DMS53 treated with DMSO at 0.1 percent for 48 hours (cell line): ENCODE data around the gene ZNF382.
"Not testable (repeated sequence)": the region's sequence is repeated elsewhere in the genome, so short reads cannot be mapped to it uniquely, and the experiment has no call there.

Experiments
- DNase-seq: peaks from one replicate; lab custom pipeline; 2025; ENCODE audit not compliant: unreplicated experiment; lab: John Stamatoyannopoulos, UW

Gene ZNF382

GRCh38 chr19:36605101-36605876 lies at the start of gene ZNF382:
TSS of gene ZNF382 (plus strand) at chr19:36605313. CDS start at chr19:36609915, 4,602 bp downstream.
- peak; percentile 9 for DNase-seq

DNA sequence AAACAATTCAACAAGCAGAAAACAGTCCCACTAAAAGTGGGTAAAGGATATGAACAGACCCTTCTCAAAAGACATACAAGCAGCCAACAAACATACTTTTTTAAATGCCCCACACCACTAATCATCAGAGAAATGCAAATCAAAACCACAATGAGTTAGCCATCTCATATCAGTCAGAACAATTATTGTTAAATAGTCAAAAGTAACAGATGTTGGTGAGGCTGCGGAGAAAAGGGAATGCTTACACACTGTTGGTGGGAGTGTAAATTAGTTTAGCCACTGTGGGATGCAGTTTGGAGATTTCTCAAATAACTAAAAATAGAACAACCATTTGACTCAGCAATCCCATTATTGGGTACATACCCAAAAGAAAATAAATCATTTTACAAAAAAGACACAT lies 40.7 kb upstream of the ZNF382 start:
- DNase-seq = no peak

DNA sequence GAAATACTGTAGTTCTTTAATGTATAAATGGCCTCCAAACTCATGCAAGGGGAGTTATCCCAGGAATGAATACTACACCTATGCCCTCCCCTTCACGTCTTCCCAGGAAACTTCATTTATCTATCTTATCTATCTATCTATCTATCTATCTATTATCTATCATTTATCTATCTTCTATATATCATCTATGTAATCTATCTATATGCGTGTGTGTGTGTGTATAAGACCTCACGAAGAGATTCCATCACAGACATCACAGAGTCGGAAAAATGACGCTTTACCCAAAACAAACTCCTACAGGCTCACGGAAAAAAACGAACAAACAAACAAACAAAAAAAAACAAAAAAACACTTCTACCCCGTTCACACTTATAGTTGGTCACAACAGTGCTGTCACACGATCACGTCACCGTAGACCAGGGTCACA lies 32.5 kb upstream of the ZNF382 start:
- DNase-seq = no peak

DNA sequence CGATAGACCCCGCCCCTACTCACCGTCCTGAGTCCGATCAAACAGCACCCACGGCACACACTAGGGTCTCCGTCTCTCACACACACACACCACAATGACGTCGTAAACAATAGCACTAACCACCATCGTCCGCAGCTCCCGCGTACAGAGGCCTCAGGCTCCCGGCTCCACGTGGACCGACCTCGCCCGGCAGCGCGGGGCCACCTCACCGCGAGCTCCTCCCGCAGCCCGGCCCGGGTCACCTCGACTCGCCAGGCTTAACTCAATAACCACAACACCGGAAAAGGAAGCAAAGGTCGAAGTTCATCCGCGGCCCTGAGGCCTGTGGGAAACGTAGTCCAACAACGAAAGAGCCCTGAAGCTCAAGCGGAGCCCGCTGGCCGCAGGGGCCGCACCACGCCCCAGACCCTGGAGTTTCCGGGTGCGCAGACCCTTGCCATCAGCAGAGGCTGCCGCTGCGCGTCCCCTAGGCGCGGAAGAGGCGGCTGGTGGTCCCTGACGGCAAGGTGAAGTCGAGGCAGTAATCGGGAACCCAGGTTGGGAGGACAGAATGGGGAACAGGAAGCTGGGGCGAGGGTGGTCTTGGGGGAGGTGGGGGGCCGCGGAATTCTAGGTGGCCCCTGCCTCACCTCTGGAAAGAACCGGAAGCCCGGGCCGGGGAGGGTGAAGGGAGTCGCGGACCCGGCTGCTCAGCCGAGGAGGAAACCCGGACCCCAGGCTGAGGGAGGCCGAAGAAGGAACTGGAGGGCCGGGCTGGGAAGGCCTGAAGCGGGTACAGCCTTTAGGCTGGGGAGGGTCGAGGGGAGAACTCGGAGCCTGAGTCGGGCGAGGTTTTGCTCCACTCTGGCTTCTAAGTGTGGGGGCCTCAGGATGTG lies 31.9 kb upstream of the ZNF382 start, which contains the start of gene ZNF529:
Gene ZNF529, minus strand, starts transcription at position 273 of the 875 bp plus-strand sequence. CDS start 946 bp downstream, outside the sequence.
- peak; percentile 96 for DNase-seq

GRCh38 chr19:36573895-36574720 lies 31.0 kb upstream of the ZNF382 start:
- DNase-seq = no peak

- DNase-seq = no peak
Measured at GRCh38 chr19:36574741-36575140, 30.4 kb upstream of the ZNF382 start.

- DNase-seq = peak; percentile 11
Measured at GRCh38 chr19:36577271-36577996, 27.7 kb upstream of the ZNF382 start.

DNA sequence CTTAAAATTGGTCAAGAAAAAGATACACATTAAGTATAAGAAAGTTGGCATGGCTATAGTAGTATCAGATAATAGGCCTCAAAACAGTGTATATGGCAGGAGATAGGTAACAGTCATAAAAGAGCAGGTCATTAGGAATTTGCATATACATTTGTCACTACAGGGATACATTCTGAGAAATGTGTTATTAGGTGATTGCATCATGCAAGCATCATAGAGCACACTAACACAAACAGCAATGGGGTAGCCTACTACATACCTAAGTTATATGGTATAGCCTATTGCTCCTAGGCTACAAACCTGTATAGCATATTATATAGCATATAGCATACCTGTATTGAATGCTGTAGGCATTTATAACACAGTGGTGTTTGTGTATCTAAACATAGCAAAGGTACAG lies 25.9 kb upstream of the ZNF382 start:
- DNase-seq = no peak

GRCh38 chr19:36602681-36603080 lies 2.4 kb upstream of the ZNF382 start:
- DNase-seq = not testable (repeated sequence)

GRCh38 chr19:36604656-36605100 lies 435 bp upstream of the ZNF382 start:
- DNase-seq = peak; percentile 20

GRCh38 chr19:36605877-36606478 lies 865 bp downstream of the ZNF382 start:
- DNase-seq = no peak

GRCh38 chr19:36627057-36627456 lies 21.9 kb downstream of the ZNF382 start:
- DNase-seq = no peak

DNA sequence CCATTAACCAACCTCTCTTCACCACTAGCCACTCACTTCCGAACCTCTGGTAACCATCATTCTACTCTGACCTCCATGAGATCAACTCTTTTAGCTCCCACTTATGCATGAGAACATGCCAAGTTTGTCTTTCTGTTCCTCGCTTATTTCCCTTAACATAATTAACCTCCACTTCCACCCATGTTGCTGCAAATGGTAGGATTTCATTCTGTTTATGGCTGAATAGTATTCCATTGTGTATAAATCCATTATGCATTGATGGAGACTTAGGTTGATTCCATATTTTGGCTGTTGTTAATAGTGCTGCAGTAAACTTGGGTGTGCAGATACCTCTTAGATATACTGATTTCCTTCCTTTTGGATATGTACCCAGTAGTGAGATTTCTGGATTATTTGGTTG lies 30.2 kb downstream of the ZNF382 start:
- no peak for DNase-seq

- peak; percentile 16 for DNase-seq
Measured at GRCh38 chr19:36638862-36639510, 33.9 kb downstream of the ZNF382 start.

- DNase-seq = no peak
Measured at GRCh38 chr19:36646746-36647145, 41.6 kb downstream of the ZNF382 start.

GRCh38 chr19:36652958-36653357 lies 47.8 kb downstream of the ZNF382 start:
- DNase-seq = no peak

DNA sequence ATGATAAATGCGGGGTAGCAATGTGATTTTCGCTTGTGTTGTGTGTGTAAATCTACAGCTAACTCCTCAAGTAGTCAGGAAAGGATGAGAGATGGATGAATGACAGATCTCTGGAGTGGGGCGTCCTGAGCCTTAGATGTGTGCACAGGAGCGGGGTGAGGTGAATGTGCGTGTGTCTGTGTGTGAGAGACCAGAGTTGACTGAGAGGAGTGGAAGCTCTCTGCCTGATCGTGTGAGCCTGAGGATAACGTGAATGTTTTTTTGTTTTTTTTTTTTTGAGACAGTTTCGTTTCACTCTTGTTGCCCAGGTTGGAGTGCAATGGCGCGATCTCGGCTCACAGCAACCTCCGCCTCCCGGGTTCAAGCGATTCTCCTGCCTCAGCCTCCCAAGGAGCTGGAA lies 60.7 kb downstream of the ZNF382 start:
- no peak for DNase-seq

GRCh38 chr19:36668646-36669045 lies 63.5 kb downstream of the ZNF382 start:
- no peak for DNase-seq

DNA sequence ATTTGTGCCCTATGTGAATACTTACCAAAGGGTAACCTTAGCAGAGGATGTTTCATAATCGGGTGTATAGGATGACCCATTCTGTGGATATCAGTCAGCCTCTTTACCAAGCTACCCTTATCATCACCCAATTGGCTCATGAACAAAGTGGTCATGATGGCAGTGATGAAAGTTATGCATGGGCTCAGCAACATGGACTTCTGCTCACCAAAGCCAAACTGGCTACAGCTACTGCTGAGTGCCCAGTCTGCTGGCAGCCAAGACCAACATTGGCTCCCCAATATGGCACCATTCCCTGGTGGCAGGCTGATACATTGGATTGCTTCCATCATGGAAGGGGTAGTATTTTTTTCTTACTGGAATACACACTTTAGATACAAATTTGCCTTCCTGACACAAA lies 67.3 kb downstream of the ZNF382 start:
- no peak for DNase-seq
